Measurements from ENCODE around the gene TIGIT.

DNA sequence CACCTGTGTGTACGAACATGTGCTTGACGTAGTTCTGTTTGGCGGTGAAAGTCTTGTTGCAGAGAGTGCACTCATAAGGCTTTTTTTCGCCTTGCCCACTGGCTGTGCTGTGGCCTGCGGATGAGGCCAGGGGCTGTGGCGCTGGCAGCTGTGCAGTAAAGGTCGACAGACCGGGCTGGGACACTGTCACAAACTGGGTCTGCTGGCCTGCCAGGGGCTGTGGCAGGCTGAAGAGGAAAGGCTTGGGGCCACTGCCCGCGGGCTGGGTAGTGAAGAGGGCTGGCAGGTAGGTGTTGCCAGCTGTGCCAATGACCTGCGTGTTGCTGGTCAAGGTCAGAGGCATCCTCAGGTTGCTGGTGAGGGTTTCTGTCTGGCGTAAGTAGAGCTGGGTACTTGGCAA, 56.4 kb downstream of the TIGIT start:
- TF ChIP-seq POLR2A (IDR thresholded peaks at IDR 0.05; ENCODE audit: extremely low read depth, insufficient read length) (no peak), MAX (IDR thresholded peaks at IDR 0.05; ENCODE audit: low read depth, low read length) (no peak)
- TF ChIP-seq, protein P1, sequence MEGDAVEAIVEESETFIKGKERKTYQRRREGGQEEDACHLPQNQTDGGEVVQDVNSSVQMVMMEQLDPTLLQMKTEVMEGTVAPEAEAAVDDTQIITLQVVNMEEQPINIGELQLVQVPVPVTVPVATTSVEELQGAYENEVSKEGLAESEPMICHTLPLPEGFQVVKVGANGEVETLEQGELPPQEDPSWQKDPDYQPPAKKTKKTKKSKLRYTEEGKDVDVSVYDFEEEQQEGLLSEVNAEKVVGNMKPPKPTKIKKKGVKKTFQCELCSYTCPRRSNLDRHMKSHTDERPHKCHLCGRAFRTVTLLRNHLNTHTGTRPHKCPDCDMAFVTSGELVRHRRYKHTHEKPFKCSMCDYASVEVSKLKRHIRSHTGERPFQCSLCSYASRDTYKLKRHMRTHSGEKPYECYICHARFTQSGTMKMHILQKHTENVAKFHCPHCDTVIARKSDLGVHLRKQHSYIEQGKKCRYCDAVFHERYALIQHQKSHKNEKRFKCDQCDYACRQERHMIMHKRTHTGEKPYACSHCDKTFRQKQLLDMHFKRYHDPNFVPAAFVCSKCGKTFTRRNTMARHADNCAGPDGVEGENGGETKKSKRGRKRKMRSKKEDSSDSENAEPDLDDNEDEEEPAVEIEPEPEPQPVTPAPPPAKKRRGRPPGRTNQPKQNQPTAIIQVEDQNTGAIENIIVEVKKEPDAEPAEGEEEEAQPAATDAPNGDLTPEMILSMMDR (IDR thresholded peaks at IDR 0.05; ENCODE audit: low read depth, low read length) = no peak
